HepG2 (cell line): Measurements from ENCODE around the gene PGK1. TPM values are rescaled to one million over a fixed set of nuclear protein-coding genes. Genes with fewer than 3 reads are reported as not detected.

Source experiments
- ARID2 ChIP-seq: sonication (generic); formaldehyde crosslinking; IDR thresholded peaks from 2 replicates; pipeline ENCODE4 v1.8.1; 2022; ENCODE audit warnings: mild to moderate bottlenecking, missing genetic modification reagents, borderline replicate concordance
- BRD4 ChIP-seq: sonication (generic); formaldehyde crosslinking; IDR thresholded peaks from 2 replicates; pipeline ENCODE4 v1.4.0; 2020; ENCODE audit warnings: missing genetic modification reagents
- E2F5 ChIP-seq: sonication (generic); formaldehyde crosslinking; conservative IDR thresholded peaks from 2 replicates; pipeline ENCODE4 v1.4.0; 2020; ENCODE audit warnings: missing genetic modification reagents
- EED ChIP-seq: sonication (generic); formaldehyde crosslinking; IDR thresholded peaks from 2 replicates; pipeline ENCODE4 v1.5.0; 2020; ENCODE audit warnings: mild to moderate bottlenecking, missing genetic modification reagents
- ETV6 ChIP-seq: sonication (generic); formaldehyde crosslinking; conservative IDR thresholded peaks from 2 replicates; pipeline ENCODE4 v1.4.0; 2020; ENCODE audit warnings: missing genetic modification reagents
- HOXD1 ChIP-seq: sonication (generic); formaldehyde crosslinking; IDR thresholded peaks from 2 replicates; pipeline ENCODE4 v1.5.0; 2020; ENCODE audit warnings: missing genetic modification reagents
- MAFG ChIP-seq: sonication (generic); formaldehyde crosslinking; IDR thresholded peaks from 2 replicates; pipeline ENCODE4 v1.5.1; 2020; ENCODE audit warnings: mild to moderate bottlenecking, missing genetic modification reagents
- MEIS2 ChIP-seq: sonication (generic); formaldehyde crosslinking; IDR thresholded peaks from 2 replicates; pipeline ENCODE4 v1.9.0; 2021; ENCODE audit warnings: mild to moderate bottlenecking, missing genetic modification reagents
- PAX8 ChIP-seq: sonication (generic); formaldehyde crosslinking; IDR thresholded peaks from 2 replicates; pipeline ENCODE4 v1.8.0; 2022; ENCODE audit warnings: mild to moderate bottlenecking, missing genetic modification reagents, borderline replicate concordance
- SKI ChIP-seq: fragments of 450-650 bp; IDR thresholded peaks from one replicate; pipeline ENCODE4 v1.6.1; 2018; ENCODE audit warnings: mild to moderate bottlenecking; ENCODE audit not compliant: partially characterized antibody
- ZBTB7A ChIP-seq: sonication (generic); formaldehyde crosslinking; IDR thresholded peaks from 2 replicates; pipeline ENCODE4 v1.8.0; 2022; ENCODE audit warnings: mild to moderate bottlenecking, missing genetic modification reagents
- ZFP1 ChIP-seq: IDR thresholded peaks from 2 replicates; pipeline ENCODE4 v1.6.1; 2016
- ZMYM3 ChIP-seq: sonication (generic); formaldehyde crosslinking; IDR thresholded peaks from 2 replicates; pipeline ENCODE4 v1.5.1; 2020; ENCODE audit warnings: mild to moderate bottlenecking, missing genetic modification reagents
- ZNF207 ChIP-seq: fragments of 450-650 bp; IDR thresholded peaks from 2 replicates; pipeline ENCODE4 v1.6.1; 2016; ENCODE audit warnings: antibody characterized with exemption, borderline replicate concordance
- ZNF282 ChIP-seq: fragments of 450-650 bp; IDR thresholded peaks from 2 replicates; pipeline ENCODE4 v1.6.1; 2018; ENCODE audit not compliant: partially characterized antibody
- ZNF670 ChIP-seq: sonication (generic); formaldehyde crosslinking; IDR thresholded peaks from 2 replicates; pipeline ENCODE4 v1.8.0; 2022; ENCODE audit warnings: mild to moderate bottlenecking, missing genetic modification reagents, borderline replicate concordance
- ZXDC ChIP-seq: sonication (generic); formaldehyde crosslinking; IDR thresholded peaks from 2 replicates; pipeline ENCODE4 v1.5.0; 2020; ENCODE audit warnings: mild to moderate bottlenecking, missing genetic modification reagents
- polyA plus RNA-seq, 8 experiments: library from polyadenylated mRNA; depleted of rRNA in 3 of 8; stranded (reverse) in 7 of 8; unstranded in 1 of 8; fragments of >200 nt; fragmentation: Illumina TruSeq in 4 of 8; extraction: Trizol in 4 of 8; gene quantifications; 2 replicates each; pipeline versions ENCODE4 v1.2.1 to v1.2.3, GENCODE V29; 2011 to 2016; ENCODE audit warnings: low read depth in 4 of 8, missing spikeins in 1 of 8, mixed read lengths in 1 of 8; ENCODE audit not compliant: insufficient read depth in 1 of 8
- total RNA-seq, 5 experiments: library from RNA; depleted of rRNA; stranded (reverse); fragments of >200 nt; fragmentation: Illumina TruSeq; extraction: Trizol; gene quantifications; 2 replicates each; pipeline ENCODE4 v1.2.3, GENCODE V29; 2016; ENCODE audit warnings: low read depth in 1 of 5
- TF ChIP-seq, protein P1 (sequence below), 2 experiments: sonication (generic) in 1 of 2; formaldehyde crosslinking in 1 of 2; IDR thresholded peaks; 2 replicates each; pipeline versions ENCODE4 v1.5.1 to v1.6.1; 2011 to 2020; ENCODE audit warnings: borderline replicate concordance in 1 of 2, low read depth in 1 of 2, low read length in 1 of 2, mild to moderate bottlenecking in 1 of 2, missing genetic modification reagents in 1 of 2, moderate library complexity in 1 of 2
- TF ChIP-seq, protein P2 (sequence below): sonication (generic); formaldehyde crosslinking; IDR thresholded peaks from 2 replicates; pipeline ENCODE4 v1.5.1; 2020; ENCODE audit warnings: mild to moderate bottlenecking, missing genetic modification reagents

PGK1 gene
- total and polyA plus RNA-seq, 2 of the 13 experiments (the other 11 are each of a cell fraction or from before 2014, with no cell fraction given) = 325 to 1,274 TPM

- TF ChIP-seq E2F5 (no peak), ZNF670 (CRISPR knock-in tag) (no peak), ZBTB7A (CRISPR knock-in tag) (no peak), ARID2 (CRISPR knock-in tag) (no peak), ZNF207 (no peak), ZFP1 (no peak), SKI (no peak), BRD4 (CRISPR knock-in tag) (no peak), MEIS2 (CRISPR knock-in tag) (0 out of 2 replicates have a peak, but pooled peaks have one; percentile 17), MAFG (CRISPR knock-in tag) (no peak), HOXD1 (CRISPR knock-in tag) (no peak), PAX8 (CRISPR knock-in tag) (no peak), ETV6 (no peak), ZNF282 (no peak), ZXDC (CRISPR knock-in tag) (no peak), EED (CRISPR knock-in tag) (no peak), ZMYM3 (CRISPR knock-in tag) (no peak)
- TF ChIP-seq, protein P1, sequence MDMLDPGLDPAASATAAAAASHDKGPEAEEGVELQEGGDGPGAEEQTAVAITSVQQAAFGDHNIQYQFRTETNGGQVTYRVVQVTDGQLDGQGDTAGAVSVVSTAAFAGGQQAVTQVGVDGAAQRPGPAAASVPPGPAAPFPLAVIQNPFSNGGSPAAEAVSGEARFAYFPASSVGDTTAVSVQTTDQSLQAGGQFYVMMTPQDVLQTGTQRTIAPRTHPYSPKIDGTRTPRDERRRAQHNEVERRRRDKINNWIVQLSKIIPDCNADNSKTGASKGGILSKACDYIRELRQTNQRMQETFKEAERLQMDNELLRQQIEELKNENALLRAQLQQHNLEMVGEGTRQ (IDR thresholded peaks at IDR 0.05; ENCODE audit: low read depth, low read length) = no peak
- TF ChIP-seq, protein P1 (CRISPR knock-in tag; IDR thresholded peaks at IDR 0.05; ENCODE audit: borderline replicate concordance) = no peak
- TF ChIP-seq, protein P2, sequence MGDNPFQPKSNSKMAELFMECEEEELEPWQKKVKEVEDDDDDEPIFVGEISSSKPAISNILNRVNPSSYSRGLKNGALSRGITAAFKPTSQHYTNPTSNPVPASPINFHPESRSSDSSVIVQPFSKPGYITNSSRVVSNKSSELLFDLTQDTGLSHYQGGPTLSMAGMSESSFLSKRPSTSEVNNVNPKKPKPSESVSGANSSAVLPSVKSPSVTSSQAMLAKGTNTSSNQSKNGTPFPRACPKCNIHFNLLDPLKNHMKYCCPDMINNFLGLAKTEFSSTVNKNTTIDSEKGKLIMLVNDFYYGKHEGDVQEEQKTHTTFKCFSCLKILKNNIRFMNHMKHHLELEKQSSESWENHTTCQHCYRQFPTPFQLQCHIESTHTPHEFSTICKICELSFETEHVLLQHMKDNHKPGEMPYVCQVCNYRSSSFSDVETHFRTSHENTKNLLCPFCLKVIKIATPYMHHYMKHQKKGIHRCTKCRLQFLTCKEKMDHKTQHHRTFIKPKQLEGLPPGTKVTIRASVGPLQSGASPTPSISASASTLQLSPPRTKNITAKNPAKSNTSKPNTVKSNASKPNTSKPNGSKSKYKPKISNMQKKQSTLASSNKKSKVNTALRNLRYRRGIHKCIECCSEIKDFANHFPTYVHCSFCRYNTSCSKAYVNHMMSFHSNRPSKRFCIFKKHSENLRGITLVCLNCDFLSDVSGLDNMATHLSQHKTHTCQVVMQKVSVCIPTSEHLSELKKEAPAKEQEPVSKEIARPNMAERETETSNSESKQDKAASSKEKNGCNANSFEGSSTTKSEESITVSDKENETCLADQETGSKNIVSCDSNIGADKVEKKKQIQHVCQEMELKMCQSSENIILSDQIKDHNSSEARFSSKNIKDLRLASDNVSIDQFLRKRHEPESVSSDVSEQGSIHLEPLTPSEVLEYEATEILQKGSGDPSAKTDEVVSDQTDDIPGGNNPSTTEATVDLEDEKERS (CRISPR knock-in tag) = no peak
Observed at GRCh38 chrX:78139160-78140123, 35.4 kb downstream of the PGK1 start, which contains the start of gene TAF9B (continued).
